ENCODE measurements around the gene TSHR.

The TSHR gene

DNA sequence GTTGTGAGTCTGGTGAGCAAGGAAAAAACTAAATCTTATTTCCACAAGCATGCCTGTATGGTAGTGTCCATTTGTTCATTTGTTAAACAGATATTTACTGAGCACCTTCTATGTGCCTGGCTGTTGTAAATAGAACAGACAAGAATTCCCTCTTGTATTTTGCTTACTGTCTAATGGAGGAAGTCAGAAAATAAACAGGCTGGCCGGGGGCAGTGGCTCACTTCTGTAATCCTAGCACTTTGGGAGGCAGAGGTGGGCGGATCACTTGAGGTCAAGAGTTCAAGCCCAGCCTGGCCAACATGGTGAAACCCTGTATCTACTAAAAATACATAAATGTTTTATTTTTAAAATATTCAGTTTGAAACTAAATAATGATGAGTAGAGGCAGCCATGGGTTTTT, 186.0 kb downstream of the TSHR start:
- Histone ChIP-seq H3K27ac (no peak overlapping the region), H3K4me3 (no peak overlapping the region)
- TF ChIP-seq, protein P1, sequence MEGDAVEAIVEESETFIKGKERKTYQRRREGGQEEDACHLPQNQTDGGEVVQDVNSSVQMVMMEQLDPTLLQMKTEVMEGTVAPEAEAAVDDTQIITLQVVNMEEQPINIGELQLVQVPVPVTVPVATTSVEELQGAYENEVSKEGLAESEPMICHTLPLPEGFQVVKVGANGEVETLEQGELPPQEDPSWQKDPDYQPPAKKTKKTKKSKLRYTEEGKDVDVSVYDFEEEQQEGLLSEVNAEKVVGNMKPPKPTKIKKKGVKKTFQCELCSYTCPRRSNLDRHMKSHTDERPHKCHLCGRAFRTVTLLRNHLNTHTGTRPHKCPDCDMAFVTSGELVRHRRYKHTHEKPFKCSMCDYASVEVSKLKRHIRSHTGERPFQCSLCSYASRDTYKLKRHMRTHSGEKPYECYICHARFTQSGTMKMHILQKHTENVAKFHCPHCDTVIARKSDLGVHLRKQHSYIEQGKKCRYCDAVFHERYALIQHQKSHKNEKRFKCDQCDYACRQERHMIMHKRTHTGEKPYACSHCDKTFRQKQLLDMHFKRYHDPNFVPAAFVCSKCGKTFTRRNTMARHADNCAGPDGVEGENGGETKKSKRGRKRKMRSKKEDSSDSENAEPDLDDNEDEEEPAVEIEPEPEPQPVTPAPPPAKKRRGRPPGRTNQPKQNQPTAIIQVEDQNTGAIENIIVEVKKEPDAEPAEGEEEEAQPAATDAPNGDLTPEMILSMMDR (IDR thresholded peaks at IDR 0.05), result no peak
- DNase-seq (ENCODE audit: low spot score), result no peak

DNA sequence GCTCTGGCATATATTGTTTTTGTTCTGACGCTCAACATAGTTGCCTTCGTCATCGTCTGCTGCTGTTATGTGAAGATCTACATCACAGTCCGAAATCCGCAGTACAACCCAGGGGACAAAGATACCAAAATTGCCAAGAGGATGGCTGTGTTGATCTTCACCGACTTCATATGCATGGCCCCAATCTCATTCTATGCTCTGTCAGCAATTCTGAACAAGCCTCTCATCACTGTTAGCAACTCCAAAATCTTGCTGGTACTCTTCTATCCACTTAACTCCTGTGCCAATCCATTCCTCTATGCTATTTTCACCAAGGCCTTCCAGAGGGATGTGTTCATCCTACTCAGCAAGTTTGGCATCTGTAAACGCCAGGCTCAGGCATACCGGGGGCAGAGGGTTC, 188.4 kb downstream of the TSHR start:
- no peak overlapping the region for H3K4me3 ChIP-seq
- TF ChIP-seq, protein P1 (IDR thresholded peaks at IDR 0.05), result no peak
- no peak overlapping the region for H3K27ac ChIP-seq
- no peak for DNase-seq (ENCODE audit: low spot score)

DNA sequence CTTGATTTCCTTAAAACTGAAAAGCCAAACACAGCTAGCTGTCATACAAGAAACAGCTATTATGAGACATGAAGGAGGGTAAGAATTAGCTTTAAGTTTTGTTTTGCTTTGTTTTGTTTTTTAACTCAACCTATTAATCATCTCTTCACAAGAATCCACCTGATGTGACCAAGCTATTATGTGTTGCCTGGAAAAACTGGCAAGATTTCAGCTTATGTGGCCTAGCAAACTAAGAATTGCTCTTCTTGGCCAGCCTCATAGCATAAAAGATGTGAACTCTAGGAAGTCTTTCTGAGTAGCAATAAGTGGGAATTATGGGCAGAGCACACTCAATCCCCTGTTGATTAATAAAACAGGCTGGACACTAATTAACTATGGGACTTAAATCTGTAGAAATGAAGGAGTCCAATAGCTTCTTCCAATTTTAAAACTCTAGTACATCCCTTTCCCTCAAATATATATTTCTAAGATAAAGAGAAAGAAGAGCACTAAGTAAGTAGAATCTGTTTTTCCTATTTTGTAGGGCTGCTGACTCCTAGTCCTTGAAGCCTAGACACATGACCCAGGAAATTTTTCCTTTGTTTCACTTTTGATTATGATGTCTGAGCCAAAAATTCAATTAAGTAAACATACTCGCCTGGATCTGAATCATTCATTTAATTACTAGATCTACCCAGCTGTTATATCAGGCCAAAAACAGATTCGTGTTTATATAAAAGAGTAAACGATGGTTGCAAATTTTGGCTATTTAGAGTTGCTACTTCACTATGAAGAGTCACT, 189.6 kb downstream of the TSHR start:
- DNase-seq (ENCODE audit: low spot score), result no peak
- Histone ChIP-seq H3K27ac (no peak overlapping the region), H3K4me3 (no peak overlapping the region)
- TF ChIP-seq, protein P1 (IDR thresholded peaks at IDR 0.05), result no peak

DNA sequence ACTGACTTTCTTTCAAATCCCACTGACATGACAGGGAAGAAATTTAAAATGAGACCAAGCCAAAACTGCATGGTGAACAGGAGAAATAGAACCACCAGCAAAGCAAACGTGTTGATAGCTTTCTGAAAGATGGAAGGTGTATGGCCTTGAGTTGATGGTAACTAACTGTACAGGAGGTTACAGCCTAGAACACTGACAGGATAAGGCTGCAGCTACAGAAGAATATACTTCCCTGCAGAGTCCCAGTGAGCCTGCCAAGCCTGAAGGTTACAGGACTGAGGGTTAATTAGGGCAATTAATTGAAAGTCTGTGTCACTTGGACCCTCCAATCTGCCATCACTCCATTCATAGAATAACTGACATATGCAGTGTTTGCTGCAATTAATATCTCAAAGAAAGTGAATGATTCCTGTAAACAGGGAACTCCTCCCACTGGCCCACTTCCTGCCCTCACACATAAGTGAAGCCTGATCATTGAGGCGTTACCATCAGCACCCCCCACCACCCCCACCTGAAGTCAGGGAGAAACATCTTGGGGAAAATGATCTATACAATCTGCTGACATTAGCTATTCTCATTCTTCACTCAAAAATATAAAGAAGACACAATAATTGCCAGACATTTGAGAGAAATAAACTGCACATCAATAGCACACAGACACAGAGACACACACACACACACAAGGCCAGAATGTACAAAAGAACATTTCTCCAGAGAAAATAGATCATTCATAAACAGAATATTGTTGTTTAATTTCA, 191.9 kb downstream of the TSHR start:
- no peak overlapping the region for H3K27ac ChIP-seq
- no peak overlapping the region for H3K4me3 ChIP-seq
- TF ChIP-seq, protein P1 (IDR thresholded peaks at IDR 0.05), result no peak
- DNase-seq (ENCODE audit: low spot score), result no peak

DNA sequence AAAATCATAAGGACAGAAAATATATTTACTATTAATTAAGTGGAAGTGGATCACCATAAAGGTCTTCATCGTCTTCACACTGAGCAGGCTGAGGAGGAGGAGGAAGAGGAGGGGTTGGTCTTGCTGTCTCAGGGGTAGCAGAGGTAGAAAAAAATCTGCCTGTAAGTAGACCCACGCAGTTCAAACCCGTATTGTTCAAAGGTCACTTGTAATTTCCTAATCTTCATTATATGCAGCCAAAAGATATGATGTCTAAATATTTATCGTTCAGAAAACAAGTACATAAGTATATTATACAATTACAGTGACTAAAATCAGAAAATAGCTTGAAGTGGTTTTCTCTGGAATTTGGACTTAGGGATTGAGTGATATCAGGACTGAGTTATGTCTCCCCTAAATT, 193.2 kb downstream of the TSHR start:
- H3K27ac ChIP-seq, result no peak overlapping the region
- H3K4me3 ChIP-seq, result no peak overlapping the region
- TF ChIP-seq, protein P1 (IDR thresholded peaks at IDR 0.05), result no peak
- DNase-seq (ENCODE audit: low spot score), result no peak

GRCh38 chr14:81153187-81153586, 197.8 kb downstream of the TSHR start:
- TF ChIP-seq, protein P1 (IDR thresholded peaks at IDR 0.05), result no peak
- H3K4me3 ChIP-seq, result no peak overlapping the region
- no peak overlapping the region for H3K27ac ChIP-seq
- no peak for DNase-seq (ENCODE audit: low spot score)

GRCh38 chr14:81157431-81157830, 202.0 kb downstream of the TSHR start:
- Histone ChIP-seq H3K27ac (no peak overlapping the region), H3K4me3 (no peak overlapping the region)
- TF ChIP-seq, protein P1 (IDR thresholded peaks at IDR 0.05), result no peak
- no peak for DNase-seq (ENCODE audit: low spot score)

Measured in coronary artery (tissue), 2 donors.